ENCODE results near the gene PHLDA1. TPM values are rescaled to one million over a fixed set of nuclear protein-coding genes. Genes with fewer than 3 reads are reported as not detected.

Gene PHLDA1
- total and polyA plus RNA-seq, 2 of the 13 experiments (the other 11 are each of a cell fraction or from before 2014, with no cell fraction given), result 33.8 to 41.0 TPM

GRCh38 chr12:76032043-76032981, 736 bp upstream of the PHLDA1 start (continued):
- TF ChIP-seq AHDC1 (CRISPR knock-in tag; IDR thresholded peaks at IDR 0.05; ENCODE audit: borderline replicate concordance) (peak; percentile 46; the same call in 1 of the 2 replicates), SETDB1 (CRISPR knock-in tag; IDR thresholded peaks at IDR 0.05; ENCODE audit: borderline replicate concordance) (no peak), FOXA3 (CRISPR knock-in tag; IDR thresholded peaks at IDR 0.05) (peak; percentile 71), ERF (CRISPR knock-in tag; IDR thresholded peaks at IDR 0.05) (0 out of 2 replicates have a peak, but pooled peaks have one; percentile 29), NAIF1 (CRISPR knock-in tag; IDR thresholded peaks at IDR 0.05; ENCODE audit: borderline replicate concordance) (0 out of 2 replicates have a peak, but pooled peaks have one; percentile 49), NCOA1 (CRISPR knock-in tag; IDR thresholded peaks at IDR 0.05) (0 out of 2 replicates have a peak, but pooled peaks have one; percentile 24), KAT8 (CRISPR knock-in tag; IDR thresholded peaks at IDR 0.05) (peak; percentile 36; the same call in 1 of the 2 replicates), SIX1 (CRISPR knock-in tag; IDR thresholded peaks at IDR 0.05; ENCODE audit: borderline replicate concordance) (peak; percentile 14; the same call in 1 of the 2 replicates), REL (CRISPR knock-in tag; conservative IDR thresholded peaks at IDR 0.05) (peak; percentile 14; the same call in 1 of the 2 replicates), ZFP41 (CRISPR knock-in tag; IDR thresholded peaks at IDR 0.05; ENCODE audit: borderline replicate concordance) (peak; percentile 15; the same call in 1 of the 2 replicates), ZSCAN29 (CRISPR knock-in tag; conservative IDR thresholded peaks at IDR 0.05) (peak; percentile 9; the same call in 1 of the 2 replicates), ZSCAN21 (CRISPR knock-in tag; IDR thresholded peaks at IDR 0.05; ENCODE audit: borderline replicate concordance) (no peak), ZSCAN22 (CRISPR knock-in tag; IDR thresholded peaks at IDR 0.05) (no peak), ZNF232 (CRISPR knock-in tag; IDR thresholded peaks at IDR 0.05; ENCODE audit: borderline replicate concordance) (peak; percentile 20; the same call in 1 of the 2 replicates), KLF16 (CRISPR knock-in tag; IDR thresholded peaks at IDR 0.05) (0 out of 4 replicates have a peak, but pooled peaks of 1 of the 2 experiments have one; percentile 26), FOXJ3 (CRISPR knock-in tag; IDR thresholded peaks at IDR 0.05; ENCODE audit: borderline replicate concordance) (0 out of 2 replicates have a peak, but pooled peaks have one; percentile 14), RBM22 (optimal IDR thresholded peaks at IDR 0.05; ENCODE audit: low read length) (peak; percentile 84), ZFY (CRISPR knock-in tag; IDR thresholded peaks at IDR 0.05) (no peak; the same call in 1 of the 2 replicates), ZNF224 (CRISPR knock-in tag; IDR thresholded peaks at IDR 0.05) (peak; percentile 13; the same call in 1 of the 2 replicates)
